ENCODE data around the gene SERPINA10.

DNA sequence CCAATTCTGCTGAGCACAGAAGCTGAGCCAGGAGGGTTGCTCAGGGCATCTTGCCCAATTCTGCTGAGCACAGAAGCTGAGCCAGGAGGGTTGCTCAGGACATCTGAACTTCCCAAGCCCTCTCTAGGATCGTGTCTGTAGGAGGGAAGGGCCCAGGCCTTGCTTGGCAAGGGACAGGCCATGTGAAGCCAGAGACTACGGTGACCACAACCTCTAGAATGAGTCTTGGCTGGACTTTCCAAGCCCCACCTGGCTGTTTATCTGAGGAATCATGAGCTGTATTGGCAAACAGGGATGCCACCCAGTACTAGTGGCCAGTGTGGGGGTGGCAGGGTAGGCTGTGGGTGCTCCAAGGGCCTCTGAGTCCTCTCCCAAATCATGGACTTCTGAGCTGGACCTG lies 37.8 kb upstream of the SERPINA10 start:
- TF ChIP-seq, protein P1, sequence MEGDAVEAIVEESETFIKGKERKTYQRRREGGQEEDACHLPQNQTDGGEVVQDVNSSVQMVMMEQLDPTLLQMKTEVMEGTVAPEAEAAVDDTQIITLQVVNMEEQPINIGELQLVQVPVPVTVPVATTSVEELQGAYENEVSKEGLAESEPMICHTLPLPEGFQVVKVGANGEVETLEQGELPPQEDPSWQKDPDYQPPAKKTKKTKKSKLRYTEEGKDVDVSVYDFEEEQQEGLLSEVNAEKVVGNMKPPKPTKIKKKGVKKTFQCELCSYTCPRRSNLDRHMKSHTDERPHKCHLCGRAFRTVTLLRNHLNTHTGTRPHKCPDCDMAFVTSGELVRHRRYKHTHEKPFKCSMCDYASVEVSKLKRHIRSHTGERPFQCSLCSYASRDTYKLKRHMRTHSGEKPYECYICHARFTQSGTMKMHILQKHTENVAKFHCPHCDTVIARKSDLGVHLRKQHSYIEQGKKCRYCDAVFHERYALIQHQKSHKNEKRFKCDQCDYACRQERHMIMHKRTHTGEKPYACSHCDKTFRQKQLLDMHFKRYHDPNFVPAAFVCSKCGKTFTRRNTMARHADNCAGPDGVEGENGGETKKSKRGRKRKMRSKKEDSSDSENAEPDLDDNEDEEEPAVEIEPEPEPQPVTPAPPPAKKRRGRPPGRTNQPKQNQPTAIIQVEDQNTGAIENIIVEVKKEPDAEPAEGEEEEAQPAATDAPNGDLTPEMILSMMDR (IDR thresholded peaks at IDR 0.05): no peak
- TF ChIP-seq POLR2A (IDR thresholded peaks at IDR 0.05) (no peak), EP300 (IDR thresholded peaks at IDR 0.05) (no peak)
